Colonic mucosa (tissue), 4 donors: ENCODE measurements around the gene SERPINB6. TPM values are rescaled to one million over a fixed set of nuclear protein-coding genes. Genes with fewer than 3 reads are reported as not detected.

ENCODE experiments used
- DNase-seq: peaks from one replicate; pipeline ENCODE4 v3.0.0-alpha.2; 2020
- H3K27ac ChIP-seq: fragments of 200-600 bp; one replicate; pipeline ENCODE4 v1.8.0; 2021
- H3K27me3 ChIP-seq: fragments of 200-600 bp; one replicate; pipeline ENCODE4 v1.8.0; 2021
- H3K36me3 ChIP-seq: fragments of 200-600 bp; one replicate; pipeline ENCODE4 v1.8.0; 2021
- H3K4me1 ChIP-seq: fragments of 200-600 bp; one replicate; pipeline ENCODE4 v1.8.0; 2021; ENCODE audit warnings: mild to moderate bottlenecking
- H3K4me3 ChIP-seq: fragments of 200-600 bp; one replicate; pipeline ENCODE4 v1.8.0; 2021
- H3K9ac ChIP-seq, 2 donors: one replicate each; pipeline ENCODE4 v1.7.0; 2013; ENCODE audit warnings: control low read depth in 2 of 2, low read depth in 2 of 2, low read length in 2 of 2
- H3K9me3 ChIP-seq: fragments of 200-600 bp; one replicate; pipeline ENCODE4 v1.8.0; 2021
- CTCF ChIP-seq: fragments of 200-600 bp; IDR thresholded peaks from one replicate; pipeline ENCODE4 v1.8.0; 2022; ENCODE audit warnings: antibody characterized with exemption, mild to moderate bottlenecking
- intact Hi-C: fragments of 100-400 bp; cut with DNase I; formaldehyde crosslinking; loops from one replicate; pipeline ENCODE4 v1.14.1; 2022
- total RNA-seq, 2 donors: library from RNA; stranded (reverse); fragmentation: NEBNext Ultra II Directional in 1 of 2; extraction: Animal tissue kit (Norgen Biotek cat#: 25700) in 1 of 2; gene quantifications; one replicate each; pipeline ENCODE4 v1.2.1, GENCODE V29; 2021
- donor health status: healthy.
- donor health status: DM: no; HTN: no; CAD: no.
- donor health status: DM: no; HTN: no; CAD: no.

Gene SERPINB6
- total RNA-seq, 2 donors from 2014 or later, result 139 to 285 TPM

- no peak for TF ChIP-seq CTCF
- Histone ChIP-seq H3K36me3 (no peaks in the 10 kb centered on the region), H3K4me3 (no peak overlapping the region), H3K27me3 (no peaks in the 10 kb centered on the region), H3K4me1 (peaks cover 12% of the 10 kb centered on the region), H3K27ac (no peak overlapping the region), H3K9ac (no peak overlapping the region), H3K9me3 (no peaks in the 10 kb centered on the region)
- DNase-seq, result peak; percentile 8
- intact Hi-C loops, result no loop called here
Observed at GRCh38 chr6:2978923-2979322, 7.6 kb upstream of the SERPINB6 start.

- Histone ChIP-seq H3K4me3 (no peak overlapping the region), H3K9me3 (no peaks in the 10 kb centered on the region), H3K27ac (no peak overlapping the region), H3K4me1 (peaks cover 12% of the 10 kb centered on the region), H3K36me3 (no peaks in the 10 kb centered on the region), H3K9ac (no peak overlapping the region), H3K27me3 (no peaks in the 10 kb centered on the region)
- TF ChIP-seq CTCF, result no peak
- intact Hi-C loops, result no loop called here
- DNase-seq, result peak; percentile 15
Observed at GRCh38 chr6:2977799-2978590, 6.6 kb upstream of the SERPINB6 start.

- no peaks in the 10 kb centered on the region for H3K9me3 ChIP-seq
- TF ChIP-seq CTCF, result no peak
- intact Hi-C loops, result no loop called here
- H3K27me3 ChIP-seq, result no peaks in the 10 kb centered on the region
- DNase-seq, result no peak
- peaks cover 9% of the 10 kb centered on the region for H3K4me1 ChIP-seq
- H3K36me3 ChIP-seq, result no peaks in the 10 kb centered on the region
- no peak overlapping the region for H3K9ac ChIP-seq
- H3K27ac ChIP-seq, result no peak overlapping the region
- H3K4me3 ChIP-seq, result no peak overlapping the region
Observed at GRCh38 chr6:2977290-2977689, 5.9 kb upstream of the SERPINB6 start.

GRCh38 chr6:2976571-2977085 lies 5.3 kb upstream of the SERPINB6 start:
- H3K27ac ChIP-seq, result no peak overlapping the region
- no peak overlapping the region for H3K4me3 ChIP-seq
- peaks cover 6% of the 10 kb centered on the region for H3K4me1 ChIP-seq
- H3K27me3 ChIP-seq, result no peaks in the 10 kb centered on the region
- no peaks in the 10 kb centered on the region for H3K9me3 ChIP-seq
- no peaks in the 10 kb centered on the region for H3K36me3 ChIP-seq
- intact Hi-C loops, result no loop called here
- DNase-seq, result peak; percentile 9
- no peak for TF ChIP-seq CTCF
- no peak overlapping the region for H3K9ac ChIP-seq

GRCh38 chr6:2976060-2976459 lies 4.7 kb upstream of the SERPINB6 start:
- H3K9ac ChIP-seq, result no peak overlapping the region
- H3K27me3 ChIP-seq, result no peaks in the 10 kb centered on the region
- H3K4me1 ChIP-seq, result peaks cover under 1% of the 10 kb centered on the region
- DNase-seq, result no peak
- intact Hi-C loops, result no loop called here
- H3K4me3 ChIP-seq, result no peak overlapping the region
- H3K9me3 ChIP-seq, result no peaks in the 10 kb centered on the region
- H3K27ac ChIP-seq, result no peak overlapping the region
- H3K36me3 ChIP-seq, result no peaks in the 10 kb centered on the region
- TF ChIP-seq CTCF, result no peak
